GM03348 (cell line): ENCODE data around the gene IL16.
"Not testable (repeated sequence)": the region's sequence is repeated elsewhere in the genome, so short reads cannot be mapped to it uniquely, and the experiment has no call there.

Experiments
- DNase-seq: peaks from one replicate; pipeline ENCODE4 v3.0.0; 2012; ENCODE audit warnings: low spot score

IL16 gene

DNA sequence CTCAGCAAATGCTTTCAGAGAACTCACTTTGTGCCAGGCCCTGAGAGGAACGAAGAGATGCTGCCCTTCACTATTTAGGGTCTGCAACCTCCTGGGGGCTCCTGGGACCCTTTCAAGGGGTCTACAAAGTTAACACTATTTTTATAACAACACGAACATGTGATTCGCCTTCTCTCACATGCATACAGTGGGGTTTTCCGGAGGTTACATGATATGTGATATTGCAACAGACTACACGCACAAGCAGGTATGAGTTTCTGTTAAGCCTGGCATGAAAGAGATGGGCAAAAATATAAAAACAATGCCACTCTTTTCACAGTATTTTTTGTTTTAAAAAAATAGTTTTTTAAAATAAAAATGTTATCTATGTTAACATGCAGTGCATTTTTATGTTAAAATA is 117.0 kb downstream of the IL16 start:
- no peak for DNase-seq

DNA sequence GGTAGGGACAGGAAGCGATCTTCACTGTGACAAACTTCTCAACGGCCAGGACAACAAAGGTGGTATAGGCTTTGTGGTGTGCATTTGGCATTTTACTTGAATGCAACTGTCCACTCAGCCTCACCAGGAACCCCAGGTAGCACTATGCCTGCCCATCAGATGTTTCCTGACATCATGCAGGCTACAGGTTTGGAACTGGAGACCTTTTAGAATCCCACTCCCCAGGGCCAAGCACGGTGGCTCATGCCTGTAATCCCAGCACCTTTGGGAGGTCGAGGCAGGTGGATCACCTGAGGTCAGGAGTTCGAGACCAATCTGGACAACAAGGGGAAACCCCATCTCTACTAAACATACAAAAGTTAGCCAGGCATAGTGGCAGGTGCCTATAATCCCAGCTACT is 117.7 kb downstream of the IL16 start:
- no peak for DNase-seq

DNA sequence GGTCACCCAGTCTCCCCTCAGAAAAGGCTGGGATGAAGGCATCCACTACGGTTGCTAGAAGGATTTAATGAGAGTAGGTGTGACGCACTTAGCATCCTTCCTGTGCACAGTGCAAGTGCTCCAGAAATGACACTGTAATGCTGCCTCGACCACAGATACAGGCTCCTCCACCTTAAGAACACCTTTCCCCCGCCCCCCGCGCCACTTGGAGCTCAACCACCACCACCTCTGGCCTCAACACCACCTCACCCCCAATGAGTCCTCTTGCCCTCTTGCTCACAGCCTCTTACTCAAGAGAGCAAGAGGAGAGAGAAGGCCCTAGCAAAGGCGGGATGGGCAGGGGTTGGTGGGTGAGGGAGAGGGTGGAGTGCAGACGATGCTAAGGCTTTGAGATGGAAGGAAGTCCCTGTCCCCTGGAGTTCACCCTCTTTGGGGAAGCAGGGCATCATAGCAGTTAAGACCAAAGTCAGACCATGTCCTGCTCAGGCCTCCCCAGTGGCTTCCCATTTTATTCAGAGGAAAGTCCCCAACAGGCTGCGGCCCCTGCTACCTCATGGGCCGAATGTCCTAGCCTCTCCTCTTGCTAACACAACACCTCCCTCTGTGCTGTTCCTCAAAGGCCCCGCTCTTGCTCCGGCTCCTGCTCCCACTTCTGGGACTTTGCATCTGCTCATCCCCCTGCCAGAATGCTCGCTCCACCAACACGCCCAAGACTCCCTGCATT is 118.9 kb downstream of the IL16 start:
- DNase-seq, result no peak

DNA sequence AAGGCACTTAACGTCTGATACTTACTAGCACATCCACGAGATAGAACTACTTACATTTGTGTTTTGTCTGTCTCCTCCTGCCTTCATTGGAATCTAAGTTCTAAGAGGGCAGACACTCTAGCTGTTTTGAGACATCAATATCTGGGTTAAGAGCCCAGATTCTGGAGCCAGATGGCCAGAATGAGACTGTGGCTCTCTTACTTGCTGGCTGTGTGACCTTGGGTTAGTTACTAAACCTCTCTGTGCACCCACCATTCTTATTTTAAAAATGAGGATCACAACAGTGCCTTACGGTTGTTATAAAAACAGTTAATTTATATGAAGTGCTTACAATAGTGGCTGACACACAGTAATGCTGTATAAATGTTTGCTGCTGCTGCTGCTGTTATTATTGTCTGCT is 119.6 kb downstream of the IL16 start:
- no peak for DNase-seq

DNA sequence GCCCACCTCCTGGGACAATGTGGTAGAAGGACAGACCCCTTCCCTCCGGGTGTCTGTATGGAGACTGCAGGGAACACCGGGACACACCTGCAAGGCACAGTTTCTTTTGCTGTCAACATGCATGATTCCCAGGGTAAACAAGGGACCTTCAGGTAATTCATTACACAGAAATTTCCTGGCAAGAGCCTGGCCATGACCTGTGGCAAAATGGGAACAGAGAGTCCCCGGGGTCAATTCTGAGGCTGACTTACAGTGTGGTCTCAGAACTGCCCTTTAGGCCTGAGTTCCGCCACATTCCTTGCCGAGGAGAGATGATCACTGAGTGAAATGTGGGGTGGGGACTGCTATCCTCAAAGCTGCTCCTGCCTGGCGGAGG is 121.0 kb downstream of the IL16 start:
- no peak for DNase-seq

DNA sequence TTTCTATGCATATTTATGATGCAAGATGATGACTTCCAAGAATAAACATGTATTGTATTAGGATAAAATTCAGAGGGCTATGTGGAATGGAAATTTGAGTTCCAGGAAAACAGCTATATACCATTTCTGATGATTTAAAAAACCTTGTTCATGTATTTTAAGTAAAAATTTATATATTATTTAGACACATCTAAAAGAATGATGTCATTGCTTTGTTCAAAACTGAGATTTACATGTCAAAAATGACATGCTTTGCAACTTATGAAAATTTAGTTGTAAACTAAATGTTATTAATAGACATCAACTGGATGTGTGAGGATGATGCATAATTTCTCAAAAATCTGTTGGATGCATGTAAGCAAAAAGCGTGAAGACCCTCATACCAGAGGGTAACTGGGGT is 125.0 kb downstream of the IL16 start:
- no peak for DNase-seq

DNA sequence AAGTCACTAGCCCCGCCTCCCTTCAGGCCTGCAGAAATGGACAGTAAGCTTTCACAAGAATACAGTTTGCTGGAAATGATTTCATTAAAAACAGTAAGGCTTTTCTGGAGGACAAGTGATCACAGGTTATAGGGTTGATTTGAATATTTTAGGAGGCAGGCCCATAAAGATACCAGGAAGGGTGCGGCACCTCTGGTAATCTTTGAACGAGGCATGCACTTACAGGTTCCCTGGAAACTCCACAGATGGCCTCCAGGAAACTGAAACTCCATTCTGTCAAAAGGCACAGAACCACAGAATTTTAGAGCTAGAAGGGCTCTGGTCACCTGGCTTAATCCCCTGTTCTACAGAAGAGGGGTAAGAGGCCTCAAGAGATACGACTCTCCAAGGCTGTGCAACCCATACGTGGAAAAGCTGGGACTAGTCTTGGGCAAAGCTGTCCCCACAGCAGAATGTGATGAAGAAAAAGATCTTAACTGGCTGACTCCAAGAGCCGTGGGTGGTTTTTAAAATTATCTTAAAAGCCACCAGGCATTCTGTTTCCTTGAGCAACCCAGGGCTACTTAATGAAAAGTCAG is 126.1 kb downstream of the IL16 start:
- no peak for DNase-seq

DNA sequence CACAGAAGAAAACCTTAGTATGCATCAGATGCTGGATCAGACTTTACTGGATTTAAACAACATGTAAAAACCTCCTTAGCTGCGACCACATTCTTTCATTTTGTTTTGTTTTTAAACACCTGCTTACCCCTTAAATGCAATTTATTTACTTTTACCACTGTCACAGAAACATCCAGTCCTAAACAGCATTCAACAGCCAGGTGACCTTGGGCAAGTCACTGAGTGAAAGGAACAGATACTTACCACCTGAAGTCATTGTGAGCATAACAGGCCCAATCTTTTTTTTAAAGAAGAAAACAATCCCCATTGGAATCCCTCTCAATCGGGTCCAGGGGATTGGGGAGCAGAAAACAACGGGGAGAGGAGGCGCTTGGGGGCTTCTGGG is 126.9 kb downstream of the IL16 start:
- DNase-seq, result no peak

DNA sequence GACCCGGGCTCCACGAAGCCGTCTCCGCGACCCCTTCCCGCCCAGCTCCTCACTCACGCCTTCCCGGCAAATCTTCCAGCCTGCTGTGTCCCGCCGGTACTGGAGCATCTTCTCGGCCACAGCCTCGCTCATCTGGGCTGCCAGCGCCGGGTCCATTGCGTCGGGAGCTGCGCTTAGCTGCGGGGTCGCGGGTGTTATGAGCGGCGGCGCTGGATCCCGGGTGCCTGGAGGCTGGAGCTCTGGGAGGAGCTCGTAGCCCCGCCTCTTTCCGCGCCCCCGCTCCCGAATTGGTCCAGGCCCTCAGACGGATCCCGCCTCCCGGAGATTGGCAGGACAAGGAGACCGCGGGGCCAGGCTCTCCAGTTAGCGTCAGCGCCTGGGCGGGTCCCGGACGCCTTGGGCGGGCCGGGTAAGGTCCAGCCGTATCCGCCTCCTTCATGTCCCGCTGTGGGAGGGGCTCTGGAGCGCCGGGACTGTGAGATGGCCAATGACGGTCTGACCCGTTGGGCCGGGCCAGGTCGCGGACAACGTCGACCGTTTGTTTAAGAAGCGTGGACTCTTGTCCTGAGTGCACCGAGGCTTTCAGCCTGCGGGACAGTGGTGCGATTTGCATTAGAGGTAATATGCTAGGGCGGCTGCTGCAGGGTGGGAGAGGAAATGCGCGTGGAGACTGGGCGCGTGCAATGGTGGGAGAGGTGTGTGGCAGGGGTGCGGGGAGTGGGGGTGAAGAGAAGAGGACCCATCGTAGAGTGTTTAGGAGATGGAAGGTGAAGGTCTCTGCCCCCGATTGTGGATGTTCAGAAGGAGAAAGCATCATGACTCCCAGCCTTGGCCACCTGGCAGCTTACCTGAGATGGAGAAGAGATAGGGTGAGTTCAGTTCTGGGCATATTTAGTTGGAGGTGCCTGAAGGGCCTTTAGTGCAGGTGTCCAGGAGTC is 127.5 kb downstream of the IL16 start, which contains the start of gene STARD5:
TSS of gene STARD5 (minus strand) at position 198 of the 938 bp plus-strand sequence. CDS start at position 156, 42 bp downstream.
- peak; percentile 98 for DNase-seq

DNA sequence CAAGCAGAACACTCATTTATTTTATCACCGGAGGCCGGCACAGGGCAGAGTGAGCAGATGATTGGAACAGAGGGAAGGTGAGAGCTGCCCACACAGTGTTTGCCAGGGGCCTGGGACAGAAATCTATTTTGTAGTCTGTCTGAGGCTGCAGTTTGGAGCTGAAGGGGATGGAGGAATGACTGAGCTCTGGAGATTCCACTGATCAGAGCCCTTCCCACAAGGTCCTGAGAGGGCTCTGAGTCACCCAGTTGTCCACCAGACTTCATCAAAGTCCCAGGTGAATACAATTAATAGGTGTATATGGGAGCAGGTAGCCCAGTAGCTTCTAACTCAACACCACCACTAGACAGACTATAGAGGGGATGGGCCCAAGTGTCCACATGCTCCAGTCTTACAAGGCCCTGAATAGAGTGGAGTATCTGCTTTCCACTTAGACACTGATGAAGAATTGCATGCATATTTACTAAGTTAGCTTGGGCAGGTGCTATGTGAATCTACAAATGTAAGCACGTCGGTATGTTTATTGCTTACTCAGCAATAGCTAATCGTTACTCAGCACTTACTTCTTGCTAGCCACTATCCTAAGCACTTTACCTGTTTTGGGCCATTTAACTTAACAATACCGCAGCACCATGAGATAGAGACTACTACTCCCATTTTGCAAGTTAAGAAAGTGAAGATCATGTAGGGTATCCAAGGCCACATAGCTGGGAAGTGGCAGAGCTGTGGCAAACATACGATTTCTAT is 130.0 kb downstream of the IL16 start:
- DNase-seq, result no peak

DNA sequence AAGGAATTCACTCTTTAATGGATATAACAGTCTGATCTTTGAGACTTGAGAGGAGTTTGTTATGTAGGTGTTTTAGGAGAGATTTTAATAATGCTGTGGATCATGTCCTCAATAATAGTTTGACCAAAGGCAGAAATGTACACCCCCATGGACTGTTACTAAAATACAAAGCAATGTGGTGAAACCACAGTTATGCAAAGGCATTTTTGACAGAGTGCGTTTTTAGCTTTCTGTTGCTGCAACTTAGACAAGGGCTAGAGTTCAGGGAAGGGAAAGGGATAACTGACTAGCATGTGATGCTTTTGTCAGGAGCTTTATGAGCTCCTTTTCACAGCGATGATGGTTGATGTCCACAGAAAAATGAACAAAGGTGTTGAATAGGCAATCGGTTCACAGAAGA is 130.8 kb downstream of the IL16 start:
- peak; percentile 78 for DNase-seq

DNA sequence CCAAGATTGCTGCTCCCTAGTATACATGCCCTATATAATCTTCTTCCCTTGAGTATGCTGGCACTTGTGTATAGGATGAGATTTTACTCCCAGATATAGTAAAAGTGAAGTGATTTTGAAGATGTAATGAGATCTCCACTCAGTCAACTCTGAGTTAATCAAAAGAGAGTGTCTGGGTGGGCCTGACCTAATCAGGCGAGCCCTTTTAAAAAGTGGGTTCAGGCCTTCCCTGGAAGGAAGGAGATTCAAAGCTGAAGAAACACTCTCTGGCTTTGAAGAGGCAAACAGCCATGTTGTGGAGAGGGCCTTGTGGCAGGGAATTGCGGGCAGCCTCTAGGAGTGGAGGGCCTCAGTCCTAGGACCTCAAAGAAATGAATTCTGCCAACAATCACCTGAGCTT is 132.8 kb downstream of the IL16 start:
- DNase-seq, result no peak

DNA sequence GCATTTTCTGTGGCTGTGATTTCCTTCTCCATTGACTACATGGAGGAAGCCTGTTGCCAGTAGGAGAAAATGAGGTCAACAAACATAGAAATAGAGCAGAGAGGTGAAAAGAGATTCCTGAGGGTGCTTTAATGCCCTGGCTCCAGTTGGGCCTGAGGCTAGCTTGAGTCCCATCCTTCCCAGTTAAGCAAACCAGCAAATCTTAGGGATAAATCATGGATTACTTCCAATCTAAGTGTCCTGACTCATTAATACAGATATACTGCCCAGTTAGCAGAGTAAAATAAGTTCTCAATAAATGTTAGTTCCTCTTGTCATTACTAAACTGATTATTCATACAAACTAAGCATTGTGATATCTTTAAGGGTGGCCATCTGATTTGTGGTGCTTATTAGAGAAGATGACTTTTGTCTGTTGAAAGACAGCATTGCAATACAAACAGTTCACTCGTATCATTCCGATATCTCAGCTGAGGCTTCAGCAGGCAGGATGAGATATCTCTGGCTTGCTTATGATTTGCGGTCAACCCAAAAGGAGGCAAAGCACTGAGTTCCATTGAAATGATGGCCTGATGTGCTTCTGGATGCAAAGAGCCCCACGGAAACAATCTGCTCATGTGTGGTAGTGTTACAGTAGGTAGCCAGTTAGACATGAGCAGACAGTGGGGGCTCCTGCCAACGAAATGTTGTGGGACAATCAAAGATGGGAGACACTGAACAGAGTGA is 133.8 kb downstream of the IL16 start:
- DNase-seq, result no peak

DNA sequence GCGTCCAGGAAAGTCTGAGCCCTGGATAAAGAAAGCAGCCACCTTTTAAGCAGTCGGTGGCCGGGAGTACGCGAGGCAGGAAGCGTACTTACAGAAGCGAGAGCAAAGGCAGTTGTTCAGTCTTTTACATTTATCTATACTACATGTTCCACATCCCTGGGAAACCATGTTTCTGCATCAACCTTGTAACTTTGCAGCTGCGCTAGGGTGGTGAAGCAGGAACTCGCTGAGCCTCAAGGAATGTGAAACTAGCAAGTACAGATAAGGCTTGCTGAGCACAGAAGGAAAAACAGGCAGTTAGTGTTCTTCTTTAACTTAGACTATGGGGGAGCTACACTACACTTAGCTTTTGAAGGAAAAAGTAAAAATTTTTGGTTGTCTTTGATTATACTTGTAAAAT is 134.5 kb downstream of the IL16 start:
- DNase-seq, result not testable (repeated sequence)

DNA sequence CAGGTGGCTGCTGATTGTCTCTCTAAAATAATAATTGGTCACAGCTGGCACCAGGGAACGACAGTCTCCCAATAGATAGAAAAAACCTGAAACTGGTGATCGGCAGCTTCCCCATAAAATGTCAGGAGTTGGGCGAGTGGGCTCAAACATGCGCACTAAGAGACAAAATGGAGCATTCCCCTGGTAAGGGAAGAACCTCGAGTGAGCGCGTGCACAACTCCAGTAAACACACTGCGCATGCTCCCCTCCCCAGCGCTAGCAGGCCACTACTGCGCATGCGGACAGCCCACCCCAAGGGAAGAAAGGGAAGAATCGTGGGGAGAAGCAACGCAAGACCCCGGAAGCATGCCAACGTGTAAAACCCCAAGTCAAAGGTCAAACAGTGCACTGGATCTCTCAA is 134.9 kb downstream of the IL16 start:
- DNase-seq, result no peak

DNA sequence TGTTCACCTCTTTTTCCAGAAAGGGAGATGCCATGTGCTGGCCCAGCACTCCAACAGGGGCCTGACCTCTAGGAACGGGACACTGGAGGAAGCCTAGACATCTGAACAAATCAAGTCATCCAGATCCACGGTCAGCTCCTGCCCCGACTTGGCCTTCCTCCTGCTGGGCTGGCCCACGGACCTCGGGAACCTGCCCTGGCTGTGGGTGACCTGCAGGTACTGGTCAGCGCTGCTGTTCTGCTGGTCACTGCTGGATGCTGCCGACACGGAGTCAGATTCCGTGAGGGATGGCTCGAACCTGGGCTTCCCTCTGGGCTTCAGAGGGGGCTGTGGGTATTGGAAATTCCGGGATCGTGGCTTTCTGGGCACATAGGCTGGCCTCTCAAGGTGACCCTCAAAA is 135.6 kb downstream of the IL16 start:
- no peak for DNase-seq

DNA sequence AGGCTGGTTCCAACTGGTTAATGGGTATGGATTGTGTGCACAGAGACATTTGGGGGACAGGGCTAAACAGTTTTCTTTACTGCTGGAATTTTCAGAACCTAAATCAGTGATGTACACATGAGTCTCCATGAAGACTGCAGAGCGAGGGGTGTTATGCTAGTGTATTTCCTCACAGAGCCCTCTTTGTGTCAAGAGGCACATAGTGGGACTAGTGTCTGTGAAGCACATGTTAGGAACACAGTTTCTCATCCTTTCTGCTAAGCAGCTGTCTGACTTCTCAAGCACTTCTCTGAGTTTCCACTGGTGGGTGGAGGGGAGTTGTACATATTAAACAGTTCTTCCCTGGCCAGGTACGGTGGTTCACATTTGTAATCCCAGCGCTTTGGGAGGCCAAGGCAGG is 136.7 kb downstream of the IL16 start:
- DNase-seq, result no peak

DNA sequence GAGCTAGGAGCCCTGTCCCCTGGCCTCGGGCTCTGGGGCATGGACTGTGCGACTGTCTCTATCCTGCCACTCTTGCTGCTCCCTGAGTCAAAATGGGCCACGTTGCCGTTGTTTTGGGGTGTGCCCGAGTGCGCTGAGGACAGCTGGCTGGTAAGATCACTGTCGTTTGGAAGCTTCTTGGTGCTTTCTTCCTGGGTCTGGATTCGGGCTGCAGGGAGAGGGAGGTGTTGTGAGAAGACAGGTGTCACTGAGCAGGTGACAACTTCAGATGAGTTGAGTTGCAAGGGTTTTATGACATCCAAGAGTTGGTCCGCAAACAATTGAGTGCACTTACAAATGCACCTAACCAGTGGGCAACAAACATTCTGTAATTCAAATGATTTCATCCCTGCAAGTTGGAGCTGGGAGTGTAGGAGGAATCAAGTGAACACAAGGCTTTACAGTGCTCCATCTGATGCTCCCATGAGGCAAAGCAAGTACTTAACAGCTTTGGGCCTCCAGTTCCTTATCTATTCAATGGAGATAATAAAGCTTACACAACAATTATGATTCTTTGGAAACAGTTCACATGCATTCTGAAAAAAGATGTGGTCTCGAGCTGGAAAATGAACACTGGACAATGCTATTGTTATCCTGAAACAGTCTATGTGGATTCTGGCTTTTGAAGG is 138.2 kb downstream of the IL16 start:
- DNase-seq, result no peak

DNA sequence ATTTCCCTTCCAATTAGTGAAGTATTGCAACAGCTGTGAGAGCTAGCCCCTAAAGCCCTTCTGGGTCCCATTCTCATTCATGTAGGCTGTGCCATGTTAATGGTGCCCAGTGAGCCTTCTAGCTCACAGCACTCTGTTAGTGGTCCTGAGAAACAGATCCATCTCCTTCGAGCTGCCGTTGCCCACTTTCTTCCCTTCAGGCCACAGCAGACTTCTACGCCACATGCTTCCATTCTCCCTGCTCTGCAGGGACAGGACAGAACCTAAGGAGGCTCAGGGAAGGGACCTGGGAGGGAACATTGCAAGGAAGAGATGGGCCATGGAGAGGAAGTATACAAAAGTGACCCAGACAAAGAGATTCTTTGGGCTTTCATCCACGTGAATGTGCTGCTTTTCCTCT is 139.0 kb downstream of the IL16 start:
- DNase-seq, result no peak

DNA sequence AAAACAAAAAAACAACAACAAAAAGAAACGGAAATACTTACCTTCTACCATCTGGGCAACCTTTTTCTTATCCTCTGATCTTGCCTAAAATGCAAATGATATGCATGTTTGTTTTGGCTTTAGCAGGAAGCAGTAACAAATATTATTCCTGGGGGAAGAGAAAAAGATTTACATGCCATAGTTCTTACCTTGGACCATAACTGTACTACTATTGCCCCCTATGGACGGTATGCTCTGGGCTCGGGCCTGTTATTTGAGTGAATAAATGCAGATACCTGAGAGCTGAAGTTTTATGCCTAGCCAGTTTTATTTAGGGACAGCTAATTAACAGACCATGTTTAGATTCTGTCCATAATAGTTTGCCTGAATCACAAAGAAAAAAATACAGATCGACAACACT is 139.9 kb downstream of the IL16 start:
- peak; percentile 28 for DNase-seq

DNA sequence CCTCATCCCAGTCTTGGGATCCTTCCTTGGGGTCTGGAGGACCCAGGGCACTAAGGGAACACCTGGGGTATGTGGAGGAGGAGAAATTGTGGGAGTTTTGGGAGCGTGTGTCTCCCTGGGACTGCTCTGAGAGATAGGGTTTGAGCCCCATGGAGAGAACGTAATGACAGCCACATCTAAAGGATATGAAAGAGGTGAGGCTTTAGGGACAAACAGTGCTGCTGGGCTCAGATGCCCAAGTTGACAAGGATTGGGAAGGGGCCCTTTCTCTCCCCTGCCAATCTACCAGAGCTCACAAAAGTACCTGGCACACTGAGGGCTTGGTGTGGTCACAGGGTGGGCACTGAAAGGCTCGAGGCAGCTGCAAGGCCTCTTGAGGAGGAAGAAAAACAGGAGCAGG is 140.6 kb downstream of the IL16 start:
- no peak for DNase-seq
